ENCODE data around the gene ATP8B4.

DNA sequence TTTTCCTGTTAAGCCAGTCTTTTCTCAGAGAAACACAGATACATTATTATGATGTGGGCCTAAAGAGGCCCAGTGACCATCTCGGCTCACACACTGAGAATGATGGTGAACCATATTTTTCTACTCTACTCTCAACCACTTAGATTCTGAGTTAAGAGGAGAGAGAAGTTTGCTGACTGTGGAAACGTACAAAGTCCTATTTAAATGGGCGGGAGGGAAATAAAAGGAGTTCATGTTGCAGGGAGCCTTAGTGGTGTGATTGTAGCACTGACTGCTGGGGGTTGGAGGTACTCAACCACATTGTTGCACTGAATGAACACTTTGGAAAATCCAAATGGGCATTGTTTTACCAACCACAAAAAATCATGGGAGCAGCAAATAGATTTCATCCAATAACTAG lies 51.0 kb downstream of the ATP8B4 start:
- TF ChIP-seq EZH2 (IDR thresholded peaks at IDR 0.05; ENCODE audit: insufficient read depth, poor library complexity, severe bottlenecking) = no peak
- TF ChIP-seq EZH2phosphoT487 (IDR thresholded peaks at IDR 0.05; ENCODE audit: insufficient read depth, low read depth) = no peak

Data from GM23248 (cell line).